Measurements from ENCODE around the gene EXPH5. TPM values are rescaled to one million over a fixed set of nuclear protein-coding genes. Genes with fewer than 3 reads are reported as not detected.

EXPH5 gene
- polyA plus RNA-seq, 1 donor = 1.1 TPM

DNA sequence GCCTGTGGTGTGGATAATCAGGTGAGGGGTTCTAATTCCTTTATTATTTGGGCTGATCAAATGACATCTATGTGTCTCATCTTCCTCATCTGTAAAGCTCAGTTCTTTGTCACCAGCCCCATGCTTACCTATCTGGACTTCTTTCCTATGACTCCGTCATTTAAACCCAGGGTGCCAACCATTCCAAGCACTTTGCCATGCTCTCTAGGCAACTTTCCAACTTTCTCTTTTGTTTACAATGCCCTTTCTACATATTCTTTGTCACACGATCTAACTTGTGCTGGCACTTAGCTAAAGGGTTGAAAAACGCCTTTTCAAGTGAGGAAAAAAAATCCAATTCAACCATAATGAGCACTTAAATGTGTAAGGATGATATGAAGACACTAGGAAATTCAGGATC lies 27.9 kb downstream of the EXPH5 start:
- 89% methylated on average over 3 of the region's 3 CpGs for WGBS (ENCODE audit: insufficient coverage, low lambda C conversion rate)
- Histone ChIP-seq H3K4me1 (ENCODE audit: control insufficient read depth, insufficient read depth, low read length) (no peaks in the 10 kb centered on the region), H3K27me3 (ENCODE audit: control insufficient read depth, insufficient read depth, low read length) (no peaks in the 10 kb centered on the region), H3K36me3 (ENCODE audit: control insufficient read depth, insufficient read depth, low read length) (no peaks in the 10 kb centered on the region), H3K4me3 (ENCODE audit: low read length) (no peak overlapping the region), H3K27ac (ENCODE audit: low read length) (no peak overlapping the region), H3K9me3 (ENCODE audit: control insufficient read depth, low read depth, low read length) (no peaks in the 10 kb centered on the region)
- DNase-seq = no peak

GRCh38 chr11:108562746-108563581 lies 30.6 kb downstream of the EXPH5 start:
- Histone ChIP-seq H3K4me3 (ENCODE audit: low read length) (no peak overlapping the region), H3K4me1 (ENCODE audit: control insufficient read depth, insufficient read depth, low read length) (no peaks in the 10 kb centered on the region), H3K9me3 (ENCODE audit: control insufficient read depth, low read depth, low read length) (no peaks in the 10 kb centered on the region), H3K27ac (ENCODE audit: low read length) (no peak overlapping the region), H3K36me3 (ENCODE audit: control insufficient read depth, insufficient read depth, low read length) (no peaks in the 10 kb centered on the region), H3K27me3 (ENCODE audit: control insufficient read depth, insufficient read depth, low read length) (no peaks in the 10 kb centered on the region)
- WGBS (ENCODE audit: insufficient coverage, low lambda C conversion rate) = no CpG with 5 or more reads among the region's 5 CpGs
- no peak for DNase-seq

DNA sequence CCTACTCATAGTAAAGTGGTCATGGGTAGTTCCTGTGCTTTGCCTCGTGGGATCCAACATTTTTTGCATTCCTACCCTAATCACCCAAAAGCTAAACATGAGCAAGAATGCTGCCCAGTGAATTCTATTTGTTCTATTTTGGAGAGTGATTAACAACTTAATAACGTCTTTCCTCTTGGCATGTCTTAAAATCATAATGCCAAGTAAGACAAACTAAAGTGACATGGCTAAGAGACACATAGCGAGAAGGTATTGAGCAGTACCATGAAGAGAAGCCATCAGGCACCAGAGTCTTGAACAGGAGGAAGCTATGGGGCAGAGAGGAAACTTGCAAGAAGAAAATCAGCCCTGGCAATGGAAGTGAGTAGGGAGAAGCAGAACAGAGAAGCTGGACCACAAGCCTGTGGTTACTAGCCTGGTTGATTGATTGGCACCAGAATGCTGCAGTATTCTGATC lies 32.0 kb downstream of the EXPH5 start:
- Histone ChIP-seq H3K27ac (ENCODE audit: low read length) (no peak overlapping the region), H3K36me3 (ENCODE audit: control insufficient read depth, insufficient read depth, low read length) (no peaks in the 10 kb centered on the region), H3K4me1 (ENCODE audit: control insufficient read depth, insufficient read depth, low read length) (no peaks in the 10 kb centered on the region), H3K4me3 (ENCODE audit: low read length) (no peak overlapping the region), H3K27me3 (ENCODE audit: control insufficient read depth, insufficient read depth, low read length) (no peaks in the 10 kb centered on the region), H3K9me3 (ENCODE audit: control insufficient read depth, low read depth, low read length) (no peaks in the 10 kb centered on the region)
- 100% methylated on average over 1 of the region's 3 CpGs for WGBS (ENCODE audit: insufficient coverage, low lambda C conversion rate)
- no peak for DNase-seq

GRCh38 chr11:108559904-108560303 lies 33.7 kb downstream of the EXPH5 start:
- Histone ChIP-seq H3K4me3 (ENCODE audit: low read length) (no peak overlapping the region), H3K36me3 (ENCODE audit: control insufficient read depth, insufficient read depth, low read length) (no peaks in the 10 kb centered on the region)
- WGBS (ENCODE audit: insufficient coverage, low lambda C conversion rate) = no CpG with 5 or more reads among the region's 2 CpGs

DNA sequence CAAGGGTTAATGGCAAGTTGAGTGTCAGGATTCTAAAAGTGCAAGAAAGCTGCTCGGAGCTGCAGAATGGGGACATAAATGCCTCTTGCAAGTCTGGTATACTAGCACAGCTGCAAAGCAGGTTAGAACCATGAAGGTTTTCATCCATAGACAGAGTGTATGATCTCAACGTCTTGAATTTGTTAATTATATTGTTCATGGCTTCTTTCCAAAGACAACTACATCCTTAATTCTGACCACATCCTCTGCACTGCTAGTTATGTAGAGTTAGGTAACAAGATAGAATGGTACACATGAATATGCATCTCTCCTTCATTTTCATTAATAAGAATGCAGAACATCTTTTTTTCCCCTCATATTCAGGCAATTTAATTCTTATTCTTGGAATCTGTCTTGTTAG lies 34.2 kb downstream of the EXPH5 start:
- Histone ChIP-seq H3K9me3 (ENCODE audit: control insufficient read depth, low read depth, low read length) (no peaks in the 10 kb centered on the region), H3K27ac (ENCODE audit: low read length) (no peak overlapping the region), H3K27me3 (ENCODE audit: control insufficient read depth, insufficient read depth, low read length) (no peaks in the 10 kb centered on the region), H3K4me1 (ENCODE audit: control insufficient read depth, insufficient read depth, low read length) (no peaks in the 10 kb centered on the region), H3K4me3 (ENCODE audit: low read length) (no peak overlapping the region), H3K36me3 (ENCODE audit: control insufficient read depth, insufficient read depth, low read length) (no peaks in the 10 kb centered on the region)
- no CpG with 5 or more reads among the region's 2 CpGs for WGBS (ENCODE audit: insufficient coverage, low lambda C conversion rate)
- no peak for DNase-seq

More at GRCh38 chr11:108559904-108560303, 33.7 kb downstream of the EXPH5 start:
- Histone ChIP-seq H3K27ac (ENCODE audit: low read length) (no peak overlapping the region), H3K9me3 (ENCODE audit: control insufficient read depth, low read depth, low read length) (no peaks in the 10 kb centered on the region), H3K4me1 (ENCODE audit: control insufficient read depth, insufficient read depth, low read length) (no peaks in the 10 kb centered on the region), H3K27me3 (ENCODE audit: control insufficient read depth, insufficient read depth, low read length) (no peaks in the 10 kb centered on the region)
- no peak for DNase-seq

DNA sequence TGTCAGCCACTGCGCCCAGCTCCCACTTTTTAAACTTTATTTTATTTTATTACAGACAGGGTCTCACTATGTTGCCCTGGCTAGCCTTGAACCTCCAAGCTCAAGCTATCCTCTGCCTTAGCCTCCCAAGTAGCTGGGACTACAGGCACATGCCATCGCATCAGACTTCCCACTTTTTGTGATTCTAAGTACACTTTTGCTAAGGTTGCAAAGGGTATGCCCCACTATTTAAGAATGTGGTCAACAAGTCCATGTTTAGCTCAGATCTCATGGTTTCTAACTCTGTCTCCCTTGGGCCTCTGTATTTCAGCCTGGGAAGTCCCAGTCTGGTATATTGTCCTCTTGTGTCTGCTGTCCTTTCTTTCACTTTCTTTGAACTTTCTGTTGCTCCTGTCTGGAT lies 35.3 kb downstream of the EXPH5 start:
- DNase-seq = no peak
- no peaks in the 10 kb centered on the region for H3K9me3 ChIP-seq (ENCODE audit: control insufficient read depth, low read depth, low read length)
- no peak overlapping the region for H3K4me3 ChIP-seq (ENCODE audit: low read length)
- no peaks in the 10 kb centered on the region for H3K36me3 ChIP-seq (ENCODE audit: control insufficient read depth, insufficient read depth, low read length)
- H3K27me3 ChIP-seq (ENCODE audit: control insufficient read depth, insufficient read depth, low read length) = no peaks in the 10 kb centered on the region
- H3K27ac ChIP-seq (ENCODE audit: low read length) = no peak overlapping the region
- H3K4me1 ChIP-seq (ENCODE audit: control insufficient read depth, insufficient read depth, low read length) = no peaks in the 10 kb centered on the region
- no CpG with 5 or more reads among the region's 2 CpGs for WGBS (ENCODE audit: insufficient coverage, low lambda C conversion rate)

DNA sequence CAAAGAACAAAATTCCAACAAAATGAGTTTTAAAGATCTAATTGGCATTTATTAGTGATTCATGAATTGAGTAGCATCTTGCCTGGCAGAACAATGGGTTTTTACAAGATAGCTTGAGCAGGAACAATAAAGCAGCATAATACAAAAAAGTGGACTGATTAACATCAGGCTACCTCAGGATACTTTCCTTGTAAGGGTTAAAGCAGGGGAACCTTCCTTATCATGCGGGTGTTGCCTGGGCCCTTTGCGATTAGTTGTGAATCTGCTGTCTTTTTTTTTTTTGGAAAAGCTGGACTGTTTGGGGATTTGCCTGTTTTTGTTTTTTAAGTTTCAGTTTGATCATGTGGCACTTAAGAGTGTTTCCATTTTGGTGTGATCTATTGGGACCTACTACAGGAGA lies 37.5 kb downstream of the EXPH5 start:
- no peaks in the 10 kb centered on the region for H3K27me3 ChIP-seq (ENCODE audit: control insufficient read depth, insufficient read depth, low read length)
- no peak for DNase-seq
- no peaks in the 10 kb centered on the region for H3K9me3 ChIP-seq (ENCODE audit: control insufficient read depth, low read depth, low read length)
- WGBS (ENCODE audit: insufficient coverage, low lambda C conversion rate) = no CpG with 5 or more reads among the region's 2 CpGs
- no peak overlapping the region for H3K27ac ChIP-seq (ENCODE audit: low read length)
- no peak overlapping the region for H3K4me3 ChIP-seq (ENCODE audit: low read length)
- H3K36me3 ChIP-seq (ENCODE audit: control insufficient read depth, insufficient read depth, low read length) = no peaks in the 10 kb centered on the region
- no peaks in the 10 kb centered on the region for H3K4me1 ChIP-seq (ENCODE audit: control insufficient read depth, insufficient read depth, low read length)

DNA sequence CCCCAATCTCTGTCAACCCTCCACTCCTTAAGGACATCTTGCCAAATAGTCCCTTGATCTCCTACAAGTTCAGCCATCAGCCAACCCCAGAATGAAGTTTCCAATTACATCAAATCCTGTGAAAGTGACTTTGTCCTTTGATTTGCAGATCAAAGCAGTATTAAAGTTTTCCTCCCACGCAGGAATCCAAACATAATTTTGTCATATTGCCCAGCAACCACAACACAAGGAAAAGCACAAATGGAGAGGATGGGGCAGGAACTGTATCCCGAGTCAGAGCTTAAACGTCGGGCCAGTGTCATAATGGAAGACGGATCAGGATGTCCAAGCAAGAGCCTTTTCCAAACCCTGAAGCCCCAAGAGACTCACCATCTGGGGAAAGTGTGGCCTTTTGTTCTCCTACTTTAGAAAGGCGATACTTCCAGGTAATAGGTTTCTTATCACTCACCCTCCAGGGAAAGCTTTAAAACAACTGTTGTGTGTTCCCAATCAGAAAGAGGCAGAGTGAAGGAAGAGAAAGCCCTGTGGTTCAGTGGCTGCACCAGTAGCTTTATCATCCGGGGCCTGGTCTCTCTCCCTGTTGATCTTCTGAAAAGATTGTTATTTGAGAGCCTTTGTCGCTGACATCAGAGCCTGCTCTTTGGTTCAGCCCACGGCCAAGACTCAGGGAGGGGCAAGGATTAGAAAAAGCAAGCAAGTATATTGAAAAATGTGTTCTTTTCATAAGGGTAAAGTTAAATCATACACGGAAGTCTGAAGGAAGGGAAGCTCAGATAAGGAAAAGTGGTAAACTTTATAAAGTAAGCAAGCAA lies 41.7 kb downstream of the EXPH5 start:
- H3K27me3 ChIP-seq (ENCODE audit: control insufficient read depth, insufficient read depth, low read length) = no peaks in the 10 kb centered on the region
- H3K27ac ChIP-seq (ENCODE audit: low read length) = no peak overlapping the region
- no peaks in the 10 kb centered on the region for H3K36me3 ChIP-seq (ENCODE audit: control insufficient read depth, insufficient read depth, low read length)
- H3K4me3 ChIP-seq (ENCODE audit: low read length) = no peak overlapping the region
- DNase-seq = peak in 1 of 2 donors; percentile 10
- no peaks in the 10 kb centered on the region for H3K4me1 ChIP-seq (ENCODE audit: control insufficient read depth, insufficient read depth, low read length)
- WGBS (ENCODE audit: insufficient coverage, low lambda C conversion rate) = 25% methylated on average over 3 of the region's 10 CpGs
- no peaks in the 10 kb centered on the region for H3K9me3 ChIP-seq (ENCODE audit: control insufficient read depth, low read depth, low read length)

DNA sequence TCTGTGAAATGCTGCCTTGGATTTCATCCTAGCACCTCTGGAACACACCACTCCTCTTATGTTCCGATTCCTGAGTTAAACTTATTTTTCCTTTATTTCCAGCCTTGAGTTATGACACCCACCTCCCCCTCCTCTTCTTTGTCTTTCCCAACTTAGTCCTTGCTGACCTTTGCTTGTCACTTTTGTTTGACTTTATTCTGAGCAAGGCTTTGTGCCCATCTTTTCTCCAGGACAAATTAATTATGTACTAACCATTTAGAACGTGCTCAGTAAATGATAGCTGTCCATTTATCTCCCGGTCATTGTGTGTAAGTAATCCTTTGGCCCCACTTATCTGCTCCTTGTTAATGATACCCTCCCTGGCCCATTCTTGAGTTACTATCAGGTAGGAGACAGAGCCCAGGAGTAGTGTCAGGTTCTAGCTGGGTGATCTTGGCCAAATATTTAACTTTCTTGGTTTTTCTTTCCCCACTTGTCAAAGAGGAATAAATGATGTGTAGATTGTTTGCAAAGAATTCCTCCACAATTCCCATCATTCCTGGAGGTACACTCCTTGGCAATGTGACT lies 44.2 kb downstream of the EXPH5 start:
- Histone ChIP-seq H3K4me3 (ENCODE audit: low read length) (no peak overlapping the region), H3K27ac (ENCODE audit: low read length) (no peak overlapping the region), H3K36me3 (ENCODE audit: control insufficient read depth, insufficient read depth, low read length) (no peaks in the 10 kb centered on the region), H3K9me3 (ENCODE audit: control insufficient read depth, low read depth, low read length) (no peaks in the 10 kb centered on the region), H3K27me3 (ENCODE audit: control insufficient read depth, insufficient read depth, low read length) (no peaks in the 10 kb centered on the region), H3K4me1 (ENCODE audit: control insufficient read depth, insufficient read depth, low read length) (no peaks in the 10 kb centered on the region)
- no peak for DNase-seq
- no CpG with 5 or more reads among the region's 3 CpGs for WGBS (ENCODE audit: insufficient coverage, low lambda C conversion rate)

DNA sequence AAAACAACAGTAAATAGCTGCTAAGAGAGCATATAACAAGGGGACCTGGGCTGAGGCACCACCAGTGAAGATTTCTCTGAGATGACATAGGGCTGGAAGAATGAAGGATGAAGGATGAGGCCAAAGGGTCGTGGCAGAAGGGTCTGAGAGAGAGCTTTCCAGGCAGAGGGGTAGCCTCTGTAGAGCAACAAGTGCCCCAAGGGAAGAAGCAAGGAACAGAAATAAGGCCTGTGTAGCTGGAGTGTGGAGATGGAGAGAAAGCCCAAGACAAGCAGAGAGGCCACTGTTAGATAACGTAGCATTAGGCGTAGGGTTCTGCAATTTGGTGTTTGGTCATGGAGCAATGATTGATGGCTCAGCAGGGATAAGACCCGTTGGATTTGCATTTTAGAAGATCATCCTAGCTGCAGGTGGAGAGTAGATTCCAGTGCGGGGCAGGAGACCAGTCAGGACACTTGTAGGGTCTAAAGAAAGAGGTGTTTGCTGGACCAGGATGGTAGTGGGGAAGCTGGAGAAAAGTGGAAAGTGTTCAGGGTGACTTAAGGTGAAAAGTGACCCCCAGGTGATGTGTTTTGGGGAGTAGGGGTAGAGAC lies 47.6 kb downstream of the EXPH5 start:
- Histone ChIP-seq H3K36me3 (ENCODE audit: control insufficient read depth, insufficient read depth, low read length) (no peaks in the 10 kb centered on the region), H3K9me3 (ENCODE audit: control insufficient read depth, low read depth, low read length) (no peaks in the 10 kb centered on the region), H3K27ac (ENCODE audit: low read length) (no peak overlapping the region), H3K27me3 (ENCODE audit: control insufficient read depth, insufficient read depth, low read length) (no peaks in the 10 kb centered on the region), H3K4me1 (ENCODE audit: control insufficient read depth, insufficient read depth, low read length) (no peaks in the 10 kb centered on the region), H3K4me3 (ENCODE audit: low read length) (no peak overlapping the region)
- WGBS (ENCODE audit: insufficient coverage, low lambda C conversion rate) = no CpG with 5 or more reads among the region's 5 CpGs
- no peak for DNase-seq

All from large intestine (tissue), 3 donors.